ENCODE results near the gene XPR1. TPM values are rescaled to one million over a fixed set of nuclear protein-coding genes. Genes with fewer than 3 reads are reported as not detected.

Gene XPR1
- total and polyA plus RNA-seq, 7 donors, result 3.7 to 19.1 (median 11.2) TPM

DNA sequence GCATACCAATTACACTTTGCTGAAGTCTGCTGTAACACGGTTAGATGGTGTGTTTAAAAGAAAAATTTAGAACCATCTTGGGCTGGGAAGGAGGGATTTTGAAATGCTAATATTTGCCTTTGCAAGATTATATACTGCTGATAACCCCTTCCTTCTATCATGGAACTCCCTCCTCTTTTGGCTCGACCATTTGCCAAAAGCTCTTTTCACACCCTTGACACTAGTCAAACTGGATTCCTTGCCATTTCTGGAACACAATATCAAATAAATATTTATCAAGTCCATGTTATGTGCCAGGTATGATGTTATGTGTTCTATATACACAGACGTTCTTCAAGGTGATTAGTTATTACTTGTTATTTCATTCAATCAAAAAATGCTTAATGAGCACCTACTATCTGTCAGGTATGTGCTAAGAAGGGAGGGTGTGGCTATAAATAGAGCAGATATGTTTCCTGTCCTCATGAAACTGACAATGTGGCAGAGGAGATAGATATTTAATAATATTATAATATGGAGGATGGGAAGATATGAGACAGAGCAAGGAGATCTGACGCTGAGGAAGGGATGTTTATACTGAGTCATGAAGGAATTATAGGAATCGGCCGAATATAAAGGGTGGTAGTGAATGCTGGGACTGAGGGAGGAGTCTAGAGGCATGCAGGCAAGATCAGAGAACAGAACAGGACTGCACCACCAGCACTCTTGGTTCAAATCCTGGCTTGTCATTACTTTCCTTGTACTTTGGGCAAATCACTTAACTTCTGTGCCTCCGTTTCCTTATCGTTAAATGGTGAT is 16.1 kb upstream of the XPR1 start:
- H3K27ac ChIP-seq, result no peak overlapping the region
- H3K4me3 ChIP-seq, result no peak overlapping the region
- ATAC-seq (no peak), DNase-seq (no peak)
- intact Hi-C loops (cut with DNase I), result no loop called here
- H3K36me3 ChIP-seq (ENCODE audit: insufficient read depth in 1 of 2, low read depth in 1 of 2), result no peaks in the 10 kb centered on the region
- peaks cover 17% of the 10 kb centered on the region for H3K4me1 ChIP-seq
- no peaks in the 10 kb centered on the region for H3K27me3 ChIP-seq (ENCODE audit: insufficient read depth in 3 of 3, low read length in 2 of 3)
- WGBS, 3 donors, result 84 to 88% (median 86%) methylated on average over 8 of the region's 8 CpGs
- TF ChIP-seq, protein P1, sequence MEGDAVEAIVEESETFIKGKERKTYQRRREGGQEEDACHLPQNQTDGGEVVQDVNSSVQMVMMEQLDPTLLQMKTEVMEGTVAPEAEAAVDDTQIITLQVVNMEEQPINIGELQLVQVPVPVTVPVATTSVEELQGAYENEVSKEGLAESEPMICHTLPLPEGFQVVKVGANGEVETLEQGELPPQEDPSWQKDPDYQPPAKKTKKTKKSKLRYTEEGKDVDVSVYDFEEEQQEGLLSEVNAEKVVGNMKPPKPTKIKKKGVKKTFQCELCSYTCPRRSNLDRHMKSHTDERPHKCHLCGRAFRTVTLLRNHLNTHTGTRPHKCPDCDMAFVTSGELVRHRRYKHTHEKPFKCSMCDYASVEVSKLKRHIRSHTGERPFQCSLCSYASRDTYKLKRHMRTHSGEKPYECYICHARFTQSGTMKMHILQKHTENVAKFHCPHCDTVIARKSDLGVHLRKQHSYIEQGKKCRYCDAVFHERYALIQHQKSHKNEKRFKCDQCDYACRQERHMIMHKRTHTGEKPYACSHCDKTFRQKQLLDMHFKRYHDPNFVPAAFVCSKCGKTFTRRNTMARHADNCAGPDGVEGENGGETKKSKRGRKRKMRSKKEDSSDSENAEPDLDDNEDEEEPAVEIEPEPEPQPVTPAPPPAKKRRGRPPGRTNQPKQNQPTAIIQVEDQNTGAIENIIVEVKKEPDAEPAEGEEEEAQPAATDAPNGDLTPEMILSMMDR (IDR thresholded peaks at IDR 0.05), result no peak
- no peaks in the 10 kb centered on the region for H3K9me3 ChIP-seq

DNA sequence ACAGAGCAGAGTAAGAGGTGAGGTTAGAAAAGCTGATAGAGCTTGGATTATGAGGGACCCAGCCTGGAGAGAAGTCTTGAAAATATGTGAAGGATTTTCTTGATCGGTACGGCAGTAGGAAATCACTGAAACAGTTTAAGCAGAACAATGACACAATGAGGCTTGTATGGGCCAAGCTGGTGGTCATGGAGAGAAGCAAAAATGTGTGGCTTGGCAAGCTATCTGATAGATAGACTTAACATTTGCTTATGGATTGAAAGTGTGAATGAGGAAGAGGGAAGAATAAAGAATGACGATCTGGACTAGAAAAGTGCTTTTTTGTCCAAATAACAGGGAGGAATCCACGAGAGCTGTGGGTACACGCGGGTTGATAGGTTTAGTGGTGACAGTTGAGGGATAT is 15.4 kb upstream of the XPR1 start:
- WGBS, 3 donors, result 49 to 62% (median 53%) methylated on average over 6 of the region's 6 CpGs
- no peak for ATAC-seq

DNA sequence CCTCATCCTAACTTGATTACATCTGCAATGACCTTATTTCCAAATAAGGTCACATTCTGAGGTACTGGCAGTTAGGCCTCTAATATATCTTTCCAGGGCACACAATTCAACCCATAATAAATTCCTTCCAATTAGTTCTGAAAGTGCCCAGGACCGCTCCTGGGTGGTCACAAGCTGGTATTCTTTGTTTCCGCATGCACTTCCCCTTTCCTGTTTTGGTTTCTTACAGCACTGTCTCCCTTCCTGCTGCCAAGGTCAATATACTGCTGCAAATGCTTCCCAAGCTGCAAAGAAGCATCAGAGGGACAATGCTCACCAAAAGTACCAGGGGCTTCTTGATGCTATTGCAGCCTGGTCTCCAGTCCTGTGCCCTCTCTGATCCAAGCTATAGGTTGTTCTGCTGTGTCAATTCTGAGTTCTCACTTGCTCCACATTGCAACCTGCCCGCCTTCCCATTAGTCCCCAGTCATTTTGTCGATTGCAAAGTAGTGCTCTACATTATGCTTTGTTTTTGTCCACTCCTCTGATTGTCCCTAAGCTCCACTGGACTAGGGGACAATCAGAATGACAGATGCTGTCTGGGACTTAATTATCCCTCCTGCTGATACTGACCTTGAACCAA is 13.9 kb upstream of the XPR1 start:
- no peak for ATAC-seq
- Histone ChIP-seq H3K27ac (no peak overlapping the region), H3K9me3 (no peaks in the 10 kb centered on the region), H3K4me1 (no peaks in the 10 kb centered on the region), H3K27me3 (ENCODE audit: insufficient read depth in 3 of 3, low read length in 2 of 3) (no peaks in the 10 kb centered on the region), H3K4me3 (no peak overlapping the region), H3K36me3 (ENCODE audit: insufficient read depth in 1 of 2, low read depth in 1 of 2) (no peaks in the 10 kb centered on the region)
- WGBS, 3 donors, result 85 to 87% (median 86%) methylated on average over 4 of the region's 4 CpGs
- no peak for DNase-seq
- intact Hi-C loops (cut with DNase I), result no loop called here
- TF ChIP-seq, protein P1 (IDR thresholded peaks at IDR 0.05), result no peak

More for the DNA sequence above, 15.4 kb upstream of the XPR1 start:
- Histone ChIP-seq H3K4me1 (peaks cover 10% of the 10 kb centered on the region), H3K4me3 (no peak overlapping the region), H3K36me3 (ENCODE audit: insufficient read depth in 1 of 2, low read depth in 1 of 2) (no peaks in the 10 kb centered on the region), H3K27me3 (ENCODE audit: insufficient read depth in 3 of 3, low read length in 2 of 3) (no peaks in the 10 kb centered on the region), H3K9me3 (no peaks in the 10 kb centered on the region), H3K27ac (no peak overlapping the region)
- TF ChIP-seq, protein P1 (IDR thresholded peaks at IDR 0.05), result no peak
- no peak for DNase-seq
- intact Hi-C loops (cut with DNase I), result no loop called here

DNA sequence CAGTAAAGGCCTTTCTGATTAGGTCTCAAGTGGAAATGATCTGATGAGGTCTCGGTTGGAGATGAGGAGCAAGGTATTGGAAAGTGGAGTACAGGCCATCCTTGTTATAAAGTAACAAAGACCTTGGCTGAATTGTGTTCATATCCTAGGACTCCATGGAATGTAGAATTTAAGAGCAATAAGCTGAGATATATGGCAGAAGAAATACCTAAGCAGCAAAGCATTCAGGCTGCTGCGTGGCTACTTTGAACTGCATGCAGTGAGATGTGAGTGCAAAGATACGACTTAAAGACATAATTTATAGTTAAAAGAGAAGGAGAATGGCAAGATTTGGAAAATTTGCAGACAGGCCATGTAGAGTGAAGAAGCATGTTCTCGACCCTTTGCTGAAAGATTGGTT is 11.2 kb upstream of the XPR1 start:
- no peaks in the 10 kb centered on the region for H3K4me1 ChIP-seq
- WGBS, 3 donors, result 77 to 84% (median 79%) methylated on average over 4 of the region's 4 CpGs
- DNase-seq (no peak), ATAC-seq (no peak)
- intact Hi-C loops (cut with DNase I), result loop anchor here in 1 of 2 donors (10.0 kb wide), 1 partner anchor 86 kb away; no protein-coding TSS in a partner anchor
- H3K27ac ChIP-seq, result no peak overlapping the region
- H3K36me3 ChIP-seq (ENCODE audit: insufficient read depth in 1 of 2, low read depth in 1 of 2), result no peaks in the 10 kb centered on the region
- H3K9me3 ChIP-seq, result no peaks in the 10 kb centered on the region
- H3K4me3 ChIP-seq, result no peak overlapping the region
- H3K27me3 ChIP-seq (ENCODE audit: insufficient read depth in 3 of 3, low read length in 2 of 3), result no peaks in the 10 kb centered on the region
- TF ChIP-seq, protein P1 (IDR thresholded peaks at IDR 0.05), result no peak

All from psoas muscle (tissue), 8 donors.